HG03558 (cell line): ENCODE results near the gene PIP5K1C.
"Not testable (repeated sequence)": the region's sequence is repeated elsewhere in the genome, so short reads cannot be mapped to it uniquely, and the experiment has no call there.

Experiments used
- ATAC-seq: cut with Tn5 transposase; IDR thresholded peaks from one replicate; pipeline ENCODE4 v1.9.1; 2021; ENCODE audit warnings: moderate number of reproducible peaks; ENCODE audit not compliant: unreplicated experiment; ENCODE audit errors: extremely low read depth

Gene PIP5K1C

GRCh38 chr19:3648037-3648905 is 52.0 kb downstream of the PIP5K1C start:
- no peak for ATAC-seq

DNA sequence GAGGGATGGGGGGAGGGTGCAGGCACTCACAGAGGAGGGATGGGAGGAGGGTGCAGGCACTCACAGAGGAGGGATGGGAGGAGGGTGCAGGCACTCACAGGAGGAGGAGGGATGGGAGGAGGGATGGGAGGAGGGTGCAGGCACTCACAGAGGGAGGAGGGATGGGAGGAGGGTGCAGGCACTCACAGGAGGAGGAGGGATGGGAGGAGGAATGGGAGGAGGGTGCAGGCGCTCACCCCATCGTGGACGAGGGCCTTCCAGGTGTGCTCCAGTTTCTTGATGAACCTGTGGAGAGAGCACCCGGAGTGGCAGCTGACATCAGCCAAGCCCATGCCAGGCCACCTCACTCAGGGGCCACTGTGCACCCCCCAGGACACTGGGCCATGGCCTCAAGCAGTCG is 53.2 kb downstream of the PIP5K1C start:
- not testable (repeated sequence) for ATAC-seq

DNA sequence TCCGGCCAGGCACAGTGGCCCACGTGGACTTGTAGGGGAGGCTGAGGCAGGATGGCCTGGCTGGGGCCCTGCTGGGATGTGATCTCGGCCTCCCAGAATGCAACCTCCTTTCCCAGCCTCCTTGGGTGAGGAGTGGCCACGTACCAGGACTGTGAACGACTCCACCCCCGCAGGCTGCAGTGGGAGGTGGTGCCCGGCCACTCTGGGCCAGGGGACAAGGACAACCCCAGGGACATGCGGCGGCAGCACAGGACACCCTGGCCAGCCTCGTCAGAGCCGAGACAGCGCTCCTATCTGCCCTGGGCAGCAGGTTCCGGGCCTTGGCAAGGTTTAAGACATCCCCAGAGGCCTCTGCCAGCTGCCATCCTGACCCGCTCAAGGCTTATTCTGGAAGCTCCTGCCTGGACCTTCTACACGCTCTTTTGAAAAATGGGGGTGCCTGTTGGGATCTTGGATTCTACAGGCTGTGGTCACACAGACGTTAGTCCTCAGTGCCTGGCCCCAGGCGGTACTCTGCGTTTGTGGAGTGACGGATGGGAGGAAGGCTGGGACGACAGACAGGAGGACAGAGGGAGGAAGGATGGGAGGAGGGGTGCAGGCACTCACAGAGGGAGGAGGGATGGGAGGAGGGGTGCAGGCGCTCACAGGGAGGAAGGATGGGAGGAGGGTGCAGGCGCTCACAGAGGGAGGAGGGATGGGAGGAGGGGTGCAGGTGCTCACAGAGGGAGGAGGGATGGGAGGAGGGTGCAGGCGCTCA is 53.8 kb downstream of the PIP5K1C start:
- no peak for ATAC-seq

GRCh38 chr19:3645726-3646125 is 54.5 kb downstream of the PIP5K1C start:
- ATAC-seq: no peak

GRCh38 chr19:3645067-3645396 is 55.2 kb downstream of the PIP5K1C start:
- ATAC-seq: no peak

GRCh38 chr19:3644351-3645066 is 55.8 kb downstream of the PIP5K1C start:
- no peak for ATAC-seq

GRCh38 chr19:3643674-3644313 is 56.5 kb downstream of the PIP5K1C start:
- no peak for ATAC-seq

- no peak for ATAC-seq
Measured at GRCh38 chr19:3642987-3643673, 57.1 kb downstream of the PIP5K1C start.

GRCh38 chr19:3642296-3642695 is 58.0 kb downstream of the PIP5K1C start:
- no peak for ATAC-seq

- no peak for ATAC-seq
Measured at GRCh38 chr19:3641515-3642269, 58.6 kb downstream of the PIP5K1C start.

DNA sequence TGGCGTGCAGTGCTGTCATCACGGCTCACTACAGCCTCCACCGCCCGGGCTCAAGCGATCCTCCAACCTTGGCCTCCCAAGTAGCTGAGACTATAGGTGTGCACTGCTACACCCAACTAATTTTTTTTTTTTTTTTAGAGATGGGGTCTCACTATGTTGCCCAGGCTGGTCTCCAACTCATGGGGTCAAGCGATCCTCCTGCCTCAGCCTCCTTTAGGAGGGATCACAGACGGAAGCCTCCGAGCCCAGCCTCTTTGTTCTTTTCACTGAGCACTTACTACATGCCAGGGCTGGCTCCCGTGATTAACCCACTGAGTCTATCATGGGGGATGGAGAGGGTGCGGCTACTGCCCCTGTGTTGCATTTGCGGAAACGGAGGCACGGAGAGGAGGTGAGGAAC is 60.8 kb downstream of the PIP5K1C start:
- ATAC-seq: no peak

GRCh38 chr19:3638208-3639193 is 61.8 kb downstream of the PIP5K1C start:
- ATAC-seq: no peak

GRCh38 chr19:3637621-3638020 is 62.6 kb downstream of the PIP5K1C start:
- no peak for ATAC-seq

GRCh38 chr19:3636962-3637361 is 63.3 kb downstream of the PIP5K1C start:
- no peak for ATAC-seq

- no peak for ATAC-seq
Measured at GRCh38 chr19:3636506-3636905, 63.8 kb downstream of the PIP5K1C start.

GRCh38 chr19:3634496-3635045 is 65.7 kb downstream of the PIP5K1C start:
- ATAC-seq: no peak

- no peak for ATAC-seq
Measured at GRCh38 chr19:3633559-3633988, 66.7 kb downstream of the PIP5K1C start.
